PFSK-1 (cell line): Measurements from ENCODE around the gene CALML4.
A peak's percentile ranks its signal among the peaks of the same experiment; 100 is the strongest.

Experiments
- FOXP2 ChIP-seq: optimal IDR thresholded peaks from 2 replicates; pipeline ENCODE3; 2011; ENCODE audit warnings: borderline replicate concordance, control low read depth, inconsistent platforms; ENCODE audit not compliant: insufficient read depth; ENCODE audit errors: extremely low read length, extremely low read depth
- POLR2AphosphoS5 ChIP-seq: IDR thresholded peaks from 2 replicates; pipeline ENCODE4 v1.6.1; 2012; ENCODE audit warnings: low read depth, mild to moderate bottlenecking, control low read depth, low read length, moderate library complexity
- SIN3A ChIP-seq: IDR thresholded peaks from 2 replicates; pipeline ENCODE4 v1.6.1; 2012; ENCODE audit warnings: mild to moderate bottlenecking, low read length, moderate library complexity, borderline replicate concordance; ENCODE audit not compliant: insufficient read depth
- TAF1 ChIP-seq: IDR thresholded peaks from 2 replicates; pipeline ENCODE4 v1.6.1; 2012; ENCODE audit warnings: low read length, control low read depth, borderline replicate concordance; ENCODE audit not compliant: insufficient read depth
- TF ChIP-seq, protein P1 (sequence below), 2 experiments: IDR thresholded peaks; 2 replicates each; pipeline versions ENCODE4 v1.6.1 to v1.8.0; 2011 to 2012; ENCODE audit warnings: low read depth in 2 of 2, low read length in 2 of 2, control low read depth in 1 of 2, inconsistent platforms in 1 of 2, mild to moderate bottlenecking in 1 of 2, moderate library complexity in 1 of 2; ENCODE audit not compliant: insufficient read depth in 1 of 2

CALML4 gene

DNA sequence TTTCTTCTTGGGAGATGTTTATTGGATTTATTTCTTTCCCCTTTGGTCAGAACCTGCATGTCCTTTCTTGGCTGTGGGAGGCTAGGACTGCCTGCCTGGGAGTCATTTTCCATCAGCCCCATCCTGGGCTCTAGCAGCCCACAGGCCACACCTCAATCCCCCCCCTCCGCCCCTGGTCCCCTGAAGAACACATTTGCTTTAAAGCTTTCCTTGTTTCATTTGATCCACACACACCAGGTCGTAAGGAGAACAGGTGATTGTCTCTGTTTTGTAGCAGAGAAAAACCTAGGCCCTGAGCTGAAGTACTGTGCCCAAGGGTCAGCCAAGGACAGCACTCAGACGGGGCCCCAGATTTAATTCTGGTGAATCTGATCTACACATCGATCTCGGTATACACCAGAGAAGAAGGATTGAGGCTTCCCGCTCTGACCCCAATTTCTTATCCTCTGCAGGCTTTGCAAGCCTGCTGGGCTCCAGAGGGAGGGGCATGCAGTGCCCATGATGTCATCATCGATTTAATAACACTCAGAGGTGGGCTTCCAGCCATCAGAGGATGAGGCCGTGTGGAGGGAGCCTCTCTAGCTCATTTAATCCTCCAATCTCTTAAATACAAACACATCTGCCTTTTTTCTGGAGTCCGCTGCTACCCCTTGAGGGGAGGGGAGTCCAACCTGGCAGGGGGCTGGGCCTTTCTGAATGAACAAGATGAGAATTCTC is 26.1 kb upstream of the CALML4 start:
- TF ChIP-seq POLR2AphosphoS5, result no peak
- TF ChIP-seq TAF1, result no peak
- no peak for TF ChIP-seq FOXP2
- TF ChIP-seq SIN3A, result no peak
- TF ChIP-seq, protein P1, sequence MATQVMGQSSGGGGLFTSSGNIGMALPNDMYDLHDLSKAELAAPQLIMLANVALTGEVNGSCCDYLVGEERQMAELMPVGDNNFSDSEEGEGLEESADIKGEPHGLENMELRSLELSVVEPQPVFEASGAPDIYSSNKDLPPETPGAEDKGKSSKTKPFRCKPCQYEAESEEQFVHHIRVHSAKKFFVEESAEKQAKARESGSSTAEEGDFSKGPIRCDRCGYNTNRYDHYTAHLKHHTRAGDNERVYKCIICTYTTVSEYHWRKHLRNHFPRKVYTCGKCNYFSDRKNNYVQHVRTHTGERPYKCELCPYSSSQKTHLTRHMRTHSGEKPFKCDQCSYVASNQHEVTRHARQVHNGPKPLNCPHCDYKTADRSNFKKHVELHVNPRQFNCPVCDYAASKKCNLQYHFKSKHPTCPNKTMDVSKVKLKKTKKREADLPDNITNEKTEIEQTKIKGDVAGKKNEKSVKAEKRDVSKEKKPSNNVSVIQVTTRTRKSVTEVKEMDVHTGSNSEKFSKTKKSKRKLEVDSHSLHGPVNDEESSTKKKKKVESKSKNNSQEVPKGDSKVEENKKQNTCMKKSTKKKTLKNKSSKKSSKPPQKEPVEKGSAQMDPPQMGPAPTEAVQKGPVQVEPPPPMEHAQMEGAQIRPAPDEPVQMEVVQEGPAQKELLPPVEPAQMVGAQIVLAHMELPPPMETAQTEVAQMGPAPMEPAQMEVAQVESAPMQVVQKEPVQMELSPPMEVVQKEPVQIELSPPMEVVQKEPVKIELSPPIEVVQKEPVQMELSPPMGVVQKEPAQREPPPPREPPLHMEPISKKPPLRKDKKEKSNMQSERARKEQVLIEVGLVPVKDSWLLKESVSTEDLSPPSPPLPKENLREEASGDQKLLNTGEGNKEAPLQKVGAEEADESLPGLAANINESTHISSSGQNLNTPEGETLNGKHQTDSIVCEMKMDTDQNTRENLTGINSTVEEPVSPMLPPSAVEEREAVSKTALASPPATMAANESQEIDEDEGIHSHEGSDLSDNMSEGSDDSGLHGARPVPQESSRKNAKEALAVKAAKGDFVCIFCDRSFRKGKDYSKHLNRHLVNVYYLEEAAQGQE (IDR thresholded peaks at IDR 0.05; ENCODE audit: insufficient read depth in 1 of 2, low read depth in 2 of 2, low read length in 2 of 2), result no peak

DNA sequence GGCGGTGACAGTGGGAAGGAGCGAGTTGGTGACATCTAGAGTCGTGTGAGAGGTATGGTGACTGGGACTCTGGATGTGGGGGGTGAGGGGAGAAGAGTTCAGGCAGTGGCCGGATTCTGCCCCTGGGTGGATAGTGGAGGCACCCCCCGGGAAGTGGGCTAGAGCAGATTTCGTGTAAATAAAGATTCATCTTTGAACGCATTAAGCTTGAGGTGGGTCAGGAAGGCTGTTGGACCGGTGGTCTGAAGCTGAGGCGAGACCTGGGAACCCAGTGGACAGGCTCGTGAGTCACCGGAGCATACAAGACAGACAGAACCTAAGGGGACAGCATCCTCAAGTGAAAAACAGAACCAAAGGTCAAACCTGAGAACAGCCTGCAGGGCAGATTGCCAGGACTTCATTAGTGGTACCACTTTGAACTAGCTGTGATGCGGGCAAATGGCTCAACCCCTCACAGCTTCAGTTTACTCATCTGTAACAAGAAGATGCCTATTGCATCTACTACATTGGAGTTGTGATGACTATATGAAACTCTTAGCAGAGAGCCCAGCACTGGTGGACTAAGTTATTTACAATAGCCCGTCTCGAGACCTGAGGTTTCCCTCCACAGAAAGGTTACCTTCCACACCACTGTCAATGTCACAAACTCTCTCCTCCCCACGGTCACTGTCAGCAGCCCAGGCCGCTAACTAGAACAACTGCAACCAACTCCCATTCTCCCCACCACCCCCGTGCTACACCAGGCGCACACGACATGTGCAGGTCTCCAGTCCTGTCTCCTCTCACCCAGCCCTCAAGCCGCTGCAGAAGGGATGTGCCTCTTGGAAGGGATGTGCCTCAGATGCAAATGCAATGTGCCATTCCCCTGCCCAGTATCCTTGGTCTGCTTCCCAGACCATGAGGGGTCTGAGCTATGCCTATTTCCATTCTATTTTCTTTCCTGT is 25.3 kb upstream of the CALML4 start:
- TF ChIP-seq TAF1 (no peak), POLR2AphosphoS5 (no peak), SIN3A (no peak), FOXP2 (no peak)
- TF ChIP-seq, protein P1 (IDR thresholded peaks at IDR 0.05; ENCODE audit: insufficient read depth in 1 of 2, low read depth in 2 of 2, low read length in 2 of 2), result no peak

DNA sequence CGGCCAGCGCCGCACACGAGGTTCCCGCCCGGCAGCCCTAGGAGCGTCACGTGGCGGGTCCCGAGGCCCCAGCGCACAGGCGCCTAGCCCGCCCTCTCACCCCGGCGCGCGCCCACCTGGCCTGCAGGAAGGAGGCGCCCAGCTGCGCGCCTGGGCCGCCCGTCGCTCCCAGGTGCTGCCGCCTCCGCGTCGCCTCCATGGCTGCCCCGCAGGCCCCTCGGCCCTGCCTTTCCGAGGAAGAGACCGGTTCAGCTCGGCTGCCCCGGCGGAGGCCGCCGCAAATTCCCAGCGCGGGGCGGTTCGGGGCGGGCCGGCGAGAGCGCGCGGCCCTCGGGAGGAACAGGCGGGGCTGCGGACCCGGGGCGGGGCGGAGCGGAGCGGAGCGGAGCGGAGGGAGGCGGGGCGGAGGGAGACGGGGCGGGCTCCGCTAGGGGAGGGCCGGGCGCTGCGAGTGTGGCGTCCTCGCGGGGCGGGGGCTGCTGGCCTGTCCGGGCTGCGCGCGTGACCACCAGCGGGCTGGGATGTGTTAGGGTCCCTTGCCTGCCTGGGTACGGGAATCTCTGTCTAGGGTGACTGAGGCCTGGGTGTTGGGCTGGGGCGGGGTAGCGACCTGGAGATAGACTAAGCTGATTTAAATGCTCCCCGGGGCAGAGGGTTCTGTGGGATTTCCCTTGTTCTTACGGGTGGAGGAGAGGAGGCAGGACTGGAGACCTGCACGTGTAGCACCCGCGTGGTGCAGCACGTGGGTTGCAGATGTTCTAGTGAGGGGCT is 24.4 kb upstream of the CALML4 start, which contains the start of gene CLN6:
Gene CLN6, minus strand, starts transcription at position 343 of the 771 bp plus-strand sequence. Its CDS starts 144 bp downstream, at position 199.
- peak; percentile 85 for TF ChIP-seq POLR2AphosphoS5
- TF ChIP-seq FOXP2, result peak; percentile 21
- TF ChIP-seq SIN3A, result no peak; the same call in 1 of the 2 replicates
- TF ChIP-seq TAF1, result 0 out of 2 replicates have a peak, but pooled peaks have one; percentile 32
- TF ChIP-seq, protein P1 (IDR thresholded peaks at IDR 0.05; ENCODE audit: insufficient read depth in 1 of 2, low read depth in 2 of 2, low read length in 2 of 2), result peak in 1 of 2 experiments; percentile 1; a peak in 1 of 4 replicates

DNA sequence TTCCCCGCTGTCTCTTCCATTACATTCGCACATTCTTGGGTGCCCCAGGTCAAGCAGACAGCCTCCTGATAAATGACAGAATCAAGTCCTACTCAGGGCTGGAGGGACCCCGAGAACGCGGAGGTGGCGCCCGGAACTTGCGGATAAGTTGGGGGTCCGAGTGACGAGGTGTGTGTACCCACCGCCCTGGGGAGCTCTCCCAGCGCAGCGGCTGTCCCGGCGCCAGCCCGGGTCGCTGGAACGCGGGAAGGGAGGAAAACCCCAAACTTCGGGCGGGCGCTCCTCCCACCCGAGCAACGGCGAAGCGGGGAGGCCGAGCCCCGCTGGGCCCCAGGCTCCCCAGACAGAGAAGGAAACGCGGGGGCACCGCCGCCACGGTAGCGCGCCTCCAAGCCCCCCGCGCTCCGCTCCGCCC is 23.8 kb upstream of the CALML4 start:
- TF ChIP-seq TAF1 (no peak), SIN3A (peak; percentile 82; the same call in 1 of the 2 replicates), POLR2AphosphoS5 (no peak; the same call in 1 of the 2 replicates)
